HG02870 (cell line): ENCODE measurements around the gene RNF17.

Experiments
- ATAC-seq: cut with Tn5 transposase; IDR thresholded peaks from one replicate; pipeline ENCODE4 v1.9.1; 2021; ENCODE audit warnings: mild to moderate bottlenecking, moderate library complexity; ENCODE audit not compliant: unreplicated experiment

The RNF17 gene

GRCh38 chr13:24858953-24859352 is 95.0 kb downstream of the RNF17 start:
- ATAC-seq: no peak

DNA sequence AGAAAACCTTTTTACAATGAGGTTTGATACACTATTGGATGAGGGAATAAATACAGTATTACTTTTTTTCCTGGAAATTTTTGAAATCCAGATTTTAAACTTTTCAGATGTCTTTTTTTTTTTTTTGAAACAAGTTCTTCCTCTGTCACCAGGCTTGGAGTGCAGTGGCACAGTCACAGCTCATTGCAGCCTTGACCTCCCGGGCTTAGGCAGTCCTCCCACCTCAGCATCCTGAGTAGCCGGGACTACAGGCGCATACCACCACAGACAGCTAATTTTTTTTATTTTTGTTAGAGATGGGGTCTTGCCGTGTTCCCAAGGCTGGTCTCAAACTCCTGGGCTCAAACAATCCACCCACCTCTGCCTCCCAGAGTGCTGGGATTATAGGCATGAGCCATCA is 96.8 kb downstream of the RNF17 start:
- ATAC-seq: no peak

GRCh38 chr13:24861617-24862362 is 97.8 kb downstream of the RNF17 start:
- no peak for ATAC-seq

- no peak for ATAC-seq
Observed at GRCh38 chr13:24863748-24864540, 100.0 kb downstream of the RNF17 start.

GRCh38 chr13:24864579-24864978 is 100.6 kb downstream of the RNF17 start:
- ATAC-seq: no peak

GRCh38 chr13:24865163-24865953 is 101.4 kb downstream of the RNF17 start:
- ATAC-seq: no peak

- no peak for ATAC-seq
Observed at GRCh38 chr13:24866488-24866887, 102.5 kb downstream of the RNF17 start.

DNA sequence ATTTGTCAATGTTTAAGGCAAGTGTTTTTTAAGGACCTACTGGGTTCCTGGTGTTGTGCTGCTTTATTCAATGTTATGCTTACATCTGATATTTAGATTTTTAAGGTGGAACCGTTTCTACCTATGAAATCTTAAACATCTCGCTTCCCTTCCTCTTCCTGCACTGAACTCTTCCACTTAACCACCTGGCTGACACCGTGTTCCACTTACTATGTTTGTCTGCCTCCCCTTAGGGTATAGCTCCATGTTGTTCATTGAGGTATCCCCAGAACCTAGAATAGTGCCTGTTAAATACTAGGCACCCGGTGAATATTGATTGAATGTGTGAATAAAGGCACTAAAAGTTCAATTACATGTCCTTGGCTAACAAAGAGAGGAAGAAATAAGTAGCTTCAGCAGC is 104.9 kb downstream of the RNF17 start:
- ATAC-seq: no peak

DNA sequence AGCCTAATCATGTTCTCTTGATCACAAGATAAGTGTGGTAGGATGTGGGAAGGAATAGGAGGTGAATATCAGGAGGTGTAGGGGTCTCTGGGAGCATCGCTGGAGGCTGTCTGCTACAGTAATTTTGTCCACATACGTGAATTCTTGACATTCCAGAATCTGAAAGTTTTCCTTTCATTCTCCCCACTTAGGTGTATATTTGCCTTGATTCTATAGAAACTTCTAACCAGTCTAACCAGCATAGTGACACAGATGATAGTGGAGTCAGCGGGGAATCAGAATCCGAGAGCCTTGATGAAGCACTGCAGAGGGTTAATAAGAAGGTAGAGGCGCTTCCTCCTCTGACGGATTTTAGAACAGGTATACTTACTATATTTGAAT is 106.4 kb downstream of the RNF17 start:
- ATAC-seq: no peak

- no peak for ATAC-seq
Observed at GRCh38 chr13:24875566-24875965, 111.6 kb downstream of the RNF17 start.

DNA sequence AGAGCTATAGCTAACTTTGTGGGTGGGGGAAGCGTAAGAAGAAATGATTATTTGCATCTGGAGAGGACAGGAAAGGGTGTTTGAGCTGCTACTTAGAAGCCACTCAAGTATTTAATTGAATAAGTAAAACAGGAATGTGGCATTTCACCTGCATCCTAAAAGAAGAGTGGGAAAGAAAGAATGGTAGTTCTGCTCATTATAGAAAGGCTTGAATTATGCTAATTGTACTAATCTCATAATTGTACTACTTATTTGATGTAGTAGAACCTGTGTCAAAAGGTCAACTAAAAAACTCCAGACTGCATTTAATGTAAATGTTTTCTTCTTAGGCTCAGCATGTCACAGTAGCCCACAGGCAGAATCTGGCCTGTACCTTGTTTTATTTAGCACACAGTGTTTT is 113.6 kb downstream of the RNF17 start:
- no peak for ATAC-seq

DNA sequence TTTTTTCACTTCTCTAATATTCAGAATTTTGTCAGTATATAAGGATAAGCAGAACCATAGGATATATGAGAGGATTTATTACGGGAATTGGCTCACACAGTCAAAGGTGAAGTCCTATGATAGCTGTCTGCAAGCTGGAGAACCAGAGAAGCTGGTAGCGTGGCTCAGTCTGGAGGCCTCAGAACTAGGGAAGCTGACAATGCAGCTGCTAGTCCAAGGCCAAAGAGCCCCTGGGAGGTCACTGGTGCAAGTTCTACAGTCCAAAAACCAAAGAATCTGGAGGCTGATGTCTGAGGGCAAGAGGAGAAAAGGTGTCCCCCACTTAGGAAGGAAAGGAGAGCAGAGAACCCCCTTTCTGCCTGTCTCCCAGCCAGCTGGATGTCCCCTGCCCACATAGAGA is 114.4 kb downstream of the RNF17 start:
- no peak for ATAC-seq

- ATAC-seq: no peak
Observed at GRCh38 chr13:24882665-24883064, 118.7 kb downstream of the RNF17 start.

DNA sequence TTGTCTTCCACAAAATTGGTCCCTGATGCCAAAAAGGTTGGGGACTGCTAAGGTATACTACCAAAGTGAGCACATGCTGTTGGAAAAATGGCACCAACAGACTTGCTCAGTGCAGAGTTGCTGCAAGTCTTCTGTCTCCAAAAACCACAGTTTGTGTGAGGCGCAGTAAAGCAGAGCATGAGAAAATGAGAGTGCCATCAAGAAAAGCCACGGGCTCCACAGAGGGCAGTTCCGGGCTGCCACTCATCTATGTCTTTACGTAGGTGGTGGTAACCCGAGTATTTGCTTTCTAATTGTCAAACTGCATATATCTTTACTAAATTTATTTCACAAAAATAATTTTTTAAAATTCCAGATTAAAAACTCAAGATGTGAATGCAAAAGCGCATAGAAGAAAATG is 123.8 kb downstream of the RNF17 start:
- no peak for ATAC-seq

DNA sequence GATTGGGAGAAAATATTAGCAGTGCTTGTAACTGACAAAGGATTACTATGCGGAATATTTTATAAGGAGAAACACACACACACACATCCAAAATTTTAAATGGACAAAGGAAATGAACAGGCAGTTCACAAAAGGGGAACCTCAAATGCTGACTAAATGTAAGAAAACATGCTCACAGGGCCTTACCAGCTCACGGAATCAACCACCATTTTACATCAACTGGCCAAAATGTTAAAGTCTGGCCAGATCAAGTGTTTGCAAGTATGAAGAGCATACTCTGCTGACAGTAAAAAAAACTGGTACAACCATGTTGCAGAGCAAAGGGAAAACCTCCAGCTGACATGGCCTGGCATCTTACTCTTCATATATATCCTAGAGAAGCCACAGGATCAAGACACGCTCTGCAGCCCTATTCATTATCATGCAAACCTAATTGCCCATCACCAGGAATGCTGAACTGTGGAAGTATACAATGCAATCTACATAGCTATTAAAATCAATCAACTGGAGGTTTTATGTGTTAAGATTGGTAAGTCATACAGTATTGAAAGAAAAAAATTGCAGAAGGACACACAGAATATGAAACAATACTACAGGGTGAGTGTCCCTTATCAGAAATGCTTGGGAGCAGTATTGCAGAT is 124.4 kb downstream of the RNF17 start:
- ATAC-seq: no peak

- no peak for ATAC-seq
Observed at GRCh38 chr13:24890256-24890655, 126.3 kb downstream of the RNF17 start.

GRCh38 chr13:24891476-24892108 is 127.6 kb downstream of the RNF17 start:
- no peak for ATAC-seq

GRCh38 chr13:24892829-24893228 is 128.9 kb downstream of the RNF17 start:
- ATAC-seq: no peak

DNA sequence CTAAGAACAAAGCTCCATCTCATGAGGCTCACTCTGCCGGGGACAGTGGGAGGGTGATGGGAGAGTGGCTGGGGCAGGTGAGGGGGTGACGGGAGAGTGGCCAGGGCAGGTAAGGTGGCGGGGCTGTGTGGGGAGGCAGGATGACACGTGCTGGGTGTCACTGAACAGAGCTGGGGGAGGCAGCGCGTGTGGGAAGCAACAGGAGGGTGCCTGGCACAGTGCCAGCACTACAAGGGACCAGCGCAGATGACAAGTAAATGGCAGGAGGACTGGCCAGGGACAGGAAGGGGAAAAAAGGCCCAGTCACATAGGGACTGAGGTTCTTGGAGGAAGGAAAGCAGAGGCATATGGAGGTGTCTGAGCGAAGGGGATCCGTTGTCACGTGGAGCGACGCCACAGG is 129.9 kb downstream of the RNF17 start:
- ATAC-seq: no peak

- ATAC-seq: no peak
Observed at GRCh38 chr13:24894277-24894971, 130.5 kb downstream of the RNF17 start.
